Liver (tissue), 3 donors: ENCODE measurements around the gene ZC2HC1C.

ENCODE experiments used
- CTCF ChIP-seq: fragments of 150-350 bp; IDR thresholded peaks from 2 replicates; pipeline ENCODE4 v1.5.1; 2017; ENCODE audit warnings: improper control_type of control experiment, low read depth, low read length; ENCODE audit not compliant: missing input control
- FOXA1 ChIP-seq: IDR thresholded peaks from 2 replicates; pipeline ENCODE4 v1.6.1; 2016; ENCODE audit warnings: antibody characterized with exemption
- JUND ChIP-seq, 2 donors: IDR thresholded peaks; 2 replicates each; pipeline ENCODE4 v1.6.1; 2016; ENCODE audit warnings: antibody characterized with exemption in 2 of 2
- MAX ChIP-seq: IDR thresholded peaks from 2 replicates; pipeline ENCODE4 v1.6.1; 2016; ENCODE audit warnings: antibody characterized with exemption
- RAD21 ChIP-seq, 2 donors: IDR thresholded peaks; 2 replicates each; pipeline ENCODE4 v1.6.1; 2016; ENCODE audit warnings: antibody characterized with exemption in 2 of 2, mild to moderate bottlenecking in 2 of 2
- REST ChIP-seq: IDR thresholded peaks from 2 replicates; pipeline ENCODE4 v1.6.1; 2016; ENCODE audit warnings: antibody characterized with exemption, mild to moderate bottlenecking
- SP1 ChIP-seq: IDR thresholded peaks from 2 replicates; pipeline ENCODE4 v1.6.1; 2018; ENCODE audit warnings: antibody characterized with exemption, mild to moderate bottlenecking
- TAF1 ChIP-seq: conservative IDR thresholded peaks from 2 replicates; pipeline ENCODE4 v1.6.1; 2016; ENCODE audit warnings: antibody characterized with exemption, mild to moderate bottlenecking
- YY1 ChIP-seq: IDR thresholded peaks from 2 replicates; pipeline ENCODE4 v1.6.1; 2016; ENCODE audit warnings: antibody characterized with exemption, mild to moderate bottlenecking
- ZBTB33 ChIP-seq: IDR thresholded peaks from 2 replicates; pipeline ENCODE4 v1.6.1; 2016; ENCODE audit warnings: antibody characterized with exemption
- donor health status: healthy.
- donor health status: healthy.

GRCh38 chr14:75048101-75048500 is 21.3 kb upstream of the ZC2HC1C start:
- TF ChIP-seq CTCF (no peak), REST (no peak), MAX (no peak), ZBTB33 (no peak), TAF1 (no peak), JUND (IDR thresholded peaks at IDR 0.05) (no peak), RAD21 (IDR thresholded peaks at IDR 0.05) (no peak), YY1 (no peak), SP1 (no peak), FOXA1 (no peak)
